GM10847 (cell line): Measurements from ENCODE around the gene STK11IP.
A peak's percentile ranks its signal among the peaks of the same experiment; 100 is the strongest.

ENCODE experiments used
- POLR2A ChIP-seq: IDR thresholded peaks from 2 replicates; pipeline ENCODE4 v1.6.1; 2011; ENCODE audit not compliant: insufficient read length; ENCODE audit errors: extremely low read depth

STK11IP gene, protein sequence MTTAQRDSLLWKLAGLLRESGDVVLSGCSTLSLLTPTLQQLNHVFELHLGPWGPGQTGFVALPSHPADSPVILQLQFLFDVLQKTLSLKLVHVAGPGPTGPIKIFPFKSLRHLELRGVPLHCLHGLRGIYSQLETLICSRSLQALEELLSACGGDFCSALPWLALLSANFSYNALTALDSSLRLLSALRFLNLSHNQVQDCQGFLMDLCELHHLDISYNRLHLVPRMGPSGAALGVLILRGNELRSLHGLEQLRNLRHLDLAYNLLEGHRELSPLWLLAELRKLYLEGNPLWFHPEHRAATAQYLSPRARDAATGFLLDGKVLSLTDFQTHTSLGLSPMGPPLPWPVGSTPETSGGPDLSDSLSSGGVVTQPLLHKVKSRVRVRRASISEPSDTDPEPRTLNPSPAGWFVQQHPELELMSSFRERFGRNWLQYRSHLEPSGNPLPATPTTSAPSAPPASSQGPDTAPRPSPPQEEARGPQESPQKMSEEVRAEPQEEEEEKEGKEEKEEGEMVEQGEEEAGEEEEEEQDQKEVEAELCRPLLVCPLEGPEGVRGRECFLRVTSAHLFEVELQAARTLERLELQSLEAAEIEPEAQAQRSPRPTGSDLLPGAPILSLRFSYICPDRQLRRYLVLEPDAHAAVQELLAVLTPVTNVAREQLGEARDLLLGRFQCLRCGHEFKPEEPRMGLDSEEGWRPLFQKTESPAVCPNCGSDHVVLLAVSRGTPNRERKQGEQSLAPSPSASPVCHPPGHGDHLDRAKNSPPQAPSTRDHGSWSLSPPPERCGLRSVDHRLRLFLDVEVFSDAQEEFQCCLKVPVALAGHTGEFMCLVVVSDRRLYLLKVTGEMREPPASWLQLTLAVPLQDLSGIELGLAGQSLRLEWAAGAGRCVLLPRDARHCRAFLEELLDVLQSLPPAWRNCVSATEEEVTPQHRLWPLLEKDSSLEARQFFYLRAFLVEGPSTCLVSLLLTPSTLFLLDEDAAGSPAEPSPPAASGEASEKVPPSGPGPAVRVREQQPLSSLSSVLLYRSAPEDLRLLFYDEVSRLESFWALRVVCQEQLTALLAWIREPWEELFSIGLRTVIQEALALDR

DNA sequence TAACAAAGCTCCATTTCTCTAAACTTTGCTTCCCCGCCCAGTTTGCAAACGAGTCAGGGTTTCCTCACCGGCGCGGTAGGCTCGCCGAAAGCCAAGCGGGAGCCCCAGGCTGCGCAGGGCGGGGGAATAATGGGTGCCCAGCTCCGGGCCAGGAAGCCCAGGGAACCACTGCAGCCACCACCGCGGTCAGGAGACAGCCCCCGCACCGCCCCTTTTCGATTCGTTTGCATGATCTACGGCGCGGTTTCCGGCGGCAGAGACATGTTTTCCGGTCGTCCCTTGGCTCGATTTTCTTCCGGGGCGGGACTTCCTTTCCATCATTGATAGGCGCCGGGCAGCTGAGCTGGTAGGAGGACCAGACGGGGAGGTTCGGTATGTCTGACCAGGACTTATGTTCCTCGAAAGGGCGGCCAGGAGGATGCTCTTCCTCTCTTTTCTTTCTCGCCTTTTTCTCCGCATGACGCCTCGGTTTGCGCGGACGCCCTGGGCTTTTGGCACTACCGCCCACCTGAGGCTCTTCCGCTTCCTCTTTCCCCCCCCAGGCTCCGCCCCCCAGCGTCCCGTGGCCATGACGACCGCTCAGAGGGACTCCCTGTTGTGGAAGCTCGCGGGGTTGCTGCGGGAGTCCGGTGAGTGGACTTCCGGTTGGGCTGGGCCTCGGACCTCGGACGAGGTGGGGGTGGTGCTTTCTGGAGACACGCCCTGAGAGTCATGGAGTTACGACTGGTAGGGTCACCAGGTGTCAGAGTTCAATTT is at the start of gene STK11IP:
Gene STK11IP (plus strand): TSS at position 306 of the 756 bp plus-strand sequence. CDS start 263 bp downstream, at position 569.
- TF ChIP-seq POLR2A: peak; percentile 94

DNA sequence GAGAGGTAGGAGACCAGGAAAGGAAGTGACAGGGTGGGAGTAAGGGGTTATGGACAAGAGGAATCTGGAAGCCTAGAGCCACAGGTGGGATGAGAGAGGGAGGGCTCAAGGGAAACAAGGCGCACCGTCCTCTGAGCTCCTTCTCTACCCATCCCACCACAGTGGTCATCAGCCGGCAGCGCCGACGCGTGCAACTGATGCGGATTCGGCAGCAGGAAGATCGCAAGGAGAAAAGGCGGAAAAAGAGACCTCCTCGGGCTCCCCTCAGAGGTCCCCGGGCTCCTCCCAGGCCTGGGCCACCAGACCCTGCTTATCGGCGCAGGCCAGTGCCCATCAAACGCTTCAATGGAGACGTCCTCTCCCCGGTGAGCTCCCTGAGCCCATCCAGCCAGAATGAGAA is 48.7 kb upstream of the STK11IP start:
- no peak for TF ChIP-seq POLR2A

DNA sequence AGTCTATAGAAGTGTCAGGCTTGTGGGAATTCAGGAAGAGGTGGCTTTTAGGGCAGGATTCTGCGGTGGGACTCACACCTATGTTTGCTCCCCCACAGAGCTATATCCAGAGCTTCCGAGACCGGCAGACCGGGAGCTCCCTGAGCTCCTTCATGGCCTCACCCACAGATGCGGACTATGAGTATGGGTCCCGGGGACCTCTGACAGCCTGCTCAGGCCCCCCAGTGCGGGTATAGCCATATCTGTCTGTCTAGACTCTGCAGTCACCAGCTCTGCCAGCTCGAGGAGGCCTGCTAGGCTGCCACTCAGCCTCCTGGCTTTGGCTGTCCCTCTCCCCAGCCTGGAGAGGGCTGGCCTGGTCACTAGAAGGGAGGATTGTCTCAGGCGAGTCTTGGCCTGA is 48.0 kb upstream of the STK11IP start:
- TF ChIP-seq POLR2A: no peak

DNA sequence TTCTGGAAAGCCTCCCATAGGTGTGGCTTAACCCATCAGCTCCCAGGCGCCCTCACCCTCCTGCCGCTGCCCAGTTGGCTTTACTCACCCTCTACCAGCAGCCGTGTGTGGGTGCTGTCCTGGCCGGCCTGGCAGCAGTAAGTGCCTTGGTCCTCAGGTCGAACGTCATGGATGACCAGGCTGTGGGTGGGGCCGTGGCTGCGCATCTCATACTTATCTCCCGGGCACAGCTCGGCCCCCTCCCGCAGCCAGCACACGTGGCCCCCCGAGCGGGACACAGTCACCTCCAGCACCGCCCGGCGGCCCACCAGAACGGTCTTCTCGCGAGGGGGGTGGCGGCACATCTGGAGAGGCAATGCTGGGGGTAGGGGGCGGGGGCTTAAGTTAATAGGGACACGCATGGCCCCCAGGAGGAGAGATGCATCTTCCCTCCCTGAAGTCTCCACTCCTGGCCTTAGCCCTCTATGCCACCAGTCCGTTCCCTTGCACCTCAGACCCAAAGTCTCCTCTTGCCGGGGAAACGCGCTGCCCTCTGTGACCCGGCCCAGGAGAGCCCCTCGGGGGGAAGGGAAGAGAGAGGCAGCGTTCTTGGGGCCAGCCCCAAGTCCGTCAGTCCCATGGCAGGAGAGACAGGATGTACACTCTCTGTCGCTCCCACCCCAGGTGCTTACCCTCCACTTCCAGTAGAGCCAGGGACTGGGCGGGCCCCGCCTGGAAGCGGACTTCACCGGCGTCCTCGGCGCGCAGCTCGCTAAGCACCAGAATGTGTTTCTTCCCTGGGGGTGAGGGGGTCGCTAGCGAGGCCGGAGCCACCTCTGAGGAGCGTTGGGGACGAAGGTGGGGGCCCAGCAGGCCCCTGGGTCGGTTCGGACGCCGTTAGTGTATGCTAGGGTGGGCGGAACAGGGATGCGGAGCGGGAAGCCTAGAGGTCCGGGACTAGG is 45.9 kb upstream of the STK11IP start:
- no peak for TF ChIP-seq POLR2A

DNA sequence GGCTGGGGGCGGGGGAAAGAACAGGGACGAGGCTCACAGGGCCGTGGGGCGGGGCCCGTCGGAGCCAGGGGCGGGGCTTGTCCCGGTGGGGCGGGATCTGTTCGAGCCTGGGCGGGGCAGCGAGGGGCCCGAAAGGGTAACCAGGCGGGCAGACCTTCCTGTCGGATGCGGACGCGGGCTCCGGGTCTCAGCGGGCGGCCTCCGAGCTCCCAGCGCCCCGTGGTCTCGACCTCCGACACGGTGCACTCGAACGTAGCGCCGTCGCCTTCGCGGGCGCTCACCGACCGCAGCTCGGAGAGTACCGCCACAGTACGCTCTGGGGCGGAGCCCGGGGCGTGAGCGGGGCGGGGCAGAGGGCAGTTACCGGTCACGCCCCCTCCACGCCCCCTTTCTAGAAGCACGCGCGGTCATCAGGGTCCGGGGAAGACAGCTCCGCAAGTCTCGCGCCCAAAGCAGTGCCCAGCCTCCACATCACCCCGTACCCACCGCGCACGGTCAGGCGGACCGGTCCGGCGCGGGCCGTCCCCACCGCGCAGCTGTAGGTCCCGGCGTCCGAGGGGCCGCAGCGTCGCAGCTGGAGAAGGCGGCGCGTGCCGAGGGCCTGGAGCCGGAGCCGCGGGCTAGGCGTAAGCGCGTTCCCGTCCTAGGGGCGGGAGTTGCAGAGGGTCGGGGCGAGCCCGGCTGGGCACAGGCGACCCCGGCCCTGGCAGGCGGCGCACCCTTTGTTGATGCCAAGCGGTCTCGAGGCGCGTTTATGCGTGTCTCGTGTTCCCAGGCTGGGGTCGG is 45.1 kb upstream of the STK11IP start:
- no peak for TF ChIP-seq POLR2A

DNA sequence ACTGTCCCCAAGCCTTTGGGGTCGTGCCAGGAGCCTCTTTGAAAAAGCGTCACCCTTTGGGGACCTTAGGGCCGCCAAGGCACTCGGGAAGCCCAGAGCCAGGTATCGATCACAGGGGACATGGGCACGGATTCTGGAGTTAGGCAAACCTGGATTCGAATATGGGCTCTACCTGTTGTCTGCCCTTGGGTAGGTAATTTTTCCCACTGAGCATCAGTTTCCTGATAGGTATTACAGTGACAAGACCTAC is 44.6 kb upstream of the STK11IP start:
- no peak for TF ChIP-seq POLR2A

DNA sequence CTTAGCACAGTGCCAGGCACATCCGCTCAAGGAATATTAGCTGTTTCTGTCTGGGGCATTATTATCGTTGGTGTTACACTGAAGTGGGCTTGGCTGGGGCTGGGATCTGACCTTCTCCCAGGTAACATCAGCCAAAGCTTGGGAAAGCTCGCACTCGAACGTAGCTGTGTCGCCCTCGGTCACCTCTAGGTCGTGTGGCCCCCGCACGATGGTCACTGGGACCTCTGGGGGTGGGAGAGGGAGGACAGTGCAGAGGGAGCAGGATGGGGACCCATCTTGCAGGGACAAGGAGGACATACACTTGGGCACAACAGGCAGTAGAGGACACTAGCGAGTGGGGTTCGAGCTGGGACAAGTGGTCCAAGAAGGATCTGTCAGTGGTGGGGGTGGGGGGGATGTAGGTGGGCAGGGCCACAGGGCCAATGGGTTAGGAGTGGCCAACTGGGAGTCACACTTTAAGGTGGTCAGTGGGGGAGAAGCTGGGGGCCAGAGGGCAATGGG is 44.1 kb upstream of the STK11IP start:
- TF ChIP-seq POLR2A: no peak

DNA sequence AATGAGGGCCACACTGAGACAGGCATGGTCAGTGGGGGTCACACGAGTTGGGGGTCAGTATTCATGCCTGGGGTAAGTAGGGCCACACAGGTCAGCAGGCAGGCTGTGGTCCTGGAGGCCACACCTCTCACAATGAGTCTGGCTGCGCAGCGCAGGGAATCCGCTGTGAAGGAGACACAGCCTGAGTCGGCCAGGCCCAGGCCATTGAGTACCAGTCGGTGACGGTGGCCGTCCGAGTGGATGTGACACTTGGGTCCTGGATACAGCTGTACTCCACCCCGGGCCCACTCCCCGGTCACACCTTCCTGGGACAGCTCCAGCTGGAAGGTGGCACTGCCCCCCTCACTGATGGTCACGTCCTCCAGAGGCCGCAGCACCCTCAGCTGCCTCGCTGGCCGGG is 43.3 kb upstream of the STK11IP start:
- no peak for TF ChIP-seq POLR2A

DNA sequence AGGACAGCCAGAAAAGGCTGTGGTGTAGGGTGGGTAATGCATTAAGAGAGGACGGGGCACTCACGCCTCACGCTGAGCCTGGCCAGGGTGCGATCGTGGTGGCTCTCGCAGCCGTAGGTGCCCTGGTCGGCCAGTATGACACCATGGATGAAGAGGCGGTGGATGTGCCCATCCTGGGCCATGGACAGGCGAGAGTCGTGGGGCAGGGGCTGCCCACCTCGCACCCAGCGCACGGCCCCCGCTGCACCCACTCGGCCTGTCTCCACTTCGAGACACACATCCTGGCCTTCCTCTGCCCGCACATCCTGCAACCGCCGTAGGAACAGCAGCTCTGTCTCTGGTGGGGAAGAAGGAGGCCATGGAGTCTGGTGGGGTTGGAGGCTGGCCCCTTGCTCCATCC is 41.7 kb upstream of the STK11IP start:
- TF ChIP-seq POLR2A: no peak

DNA sequence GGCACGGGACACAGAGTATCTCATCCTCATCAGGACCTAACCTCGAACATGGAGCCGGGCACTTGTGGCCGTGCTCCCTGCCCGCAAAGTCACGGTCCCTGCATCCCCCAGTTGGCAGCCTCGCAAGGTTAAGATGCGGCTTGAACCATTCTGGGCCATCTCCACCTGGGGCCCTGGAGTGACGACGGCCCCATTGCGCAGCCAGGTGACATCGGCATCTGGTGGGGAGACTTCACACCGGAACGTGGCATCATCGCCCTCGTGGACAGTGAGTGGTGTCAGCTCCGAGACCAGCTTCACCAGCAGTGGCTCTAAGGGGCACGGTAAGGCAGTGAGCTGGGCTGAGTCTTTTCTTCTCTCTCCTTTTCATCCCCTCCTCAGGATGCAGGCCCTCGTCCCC is 41.2 kb upstream of the STK11IP start:
- no peak for TF ChIP-seq POLR2A

DNA sequence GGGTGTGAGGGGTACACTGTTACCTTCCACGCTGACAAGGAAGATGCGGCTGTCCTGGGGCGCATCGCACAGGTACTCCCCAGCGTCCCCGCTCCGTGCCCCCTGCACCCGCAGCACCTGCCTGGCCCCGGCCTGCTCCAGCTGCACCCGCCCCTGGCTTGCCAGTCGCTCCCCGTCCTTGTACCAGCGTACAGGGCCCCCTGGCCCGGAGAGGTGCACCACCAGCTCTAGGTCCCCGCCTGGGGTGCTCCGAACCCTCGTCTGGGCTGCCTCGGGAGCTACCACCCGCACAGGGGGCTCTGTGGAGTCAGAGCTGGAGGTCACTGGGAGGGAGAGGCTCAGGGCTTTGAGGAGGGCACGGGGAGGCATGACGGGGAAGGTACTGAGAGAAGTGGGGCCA is 40.3 kb upstream of the STK11IP start:
- no peak for TF ChIP-seq POLR2A

DNA sequence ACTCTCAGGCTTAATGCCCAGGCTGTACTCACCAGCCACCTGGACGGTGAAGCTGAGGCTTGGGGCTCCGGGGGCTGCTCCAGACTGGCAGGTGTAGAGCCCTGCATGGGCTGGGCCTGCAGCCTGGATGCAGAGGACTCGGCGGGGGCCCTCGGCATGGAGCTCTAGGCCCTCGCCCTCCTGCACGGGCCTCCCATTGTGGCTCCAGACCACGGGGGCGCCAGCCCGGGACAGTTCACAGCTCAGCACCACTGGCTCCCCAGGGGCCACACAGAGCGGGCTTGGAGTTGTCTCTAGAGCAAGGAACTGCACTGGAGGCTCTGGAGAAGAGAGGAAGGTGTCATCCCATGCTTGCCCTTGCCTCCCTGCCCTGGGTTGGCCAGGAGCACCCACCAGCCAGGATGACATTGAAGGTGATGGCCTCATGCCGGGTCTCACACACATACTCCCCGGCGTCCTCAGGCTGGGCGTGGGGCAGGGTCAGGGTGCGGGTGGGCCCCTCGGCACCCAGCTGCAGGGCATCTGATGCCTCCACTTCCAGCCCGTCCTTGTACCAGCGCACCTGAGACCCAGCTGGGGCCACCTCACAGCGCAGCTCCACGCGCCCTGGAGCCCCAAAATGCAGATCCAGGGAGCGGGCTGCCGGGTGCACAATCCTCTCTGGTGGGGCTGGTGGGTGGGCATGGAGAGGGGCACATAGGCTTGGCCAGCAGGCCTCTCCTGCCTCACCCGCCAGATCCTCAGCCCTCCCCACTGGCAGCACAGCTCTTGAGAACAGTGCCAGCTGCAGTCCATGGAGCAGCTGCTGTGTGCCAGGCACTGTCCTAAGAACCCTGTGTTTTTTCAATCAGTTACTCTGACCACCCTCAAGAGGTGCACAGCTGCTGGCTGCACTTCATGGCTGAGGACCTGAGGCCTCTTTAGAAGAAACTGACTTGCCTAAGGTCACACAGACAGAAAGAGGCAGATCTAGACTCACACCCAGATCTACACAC is 39.6 kb upstream of the STK11IP start:
- TF ChIP-seq POLR2A: no peak
